Sciatic nerve (tissue), 2 donors: Measurements from ENCODE around the gene TBC1D20. TPM values are rescaled to one million over a fixed set of nuclear protein-coding genes. Genes with fewer than 3 reads are reported as not detected.
A peak's percentile ranks its signal among the peaks of the same experiment; 100 is the strongest.
"Not testable (repeated sequence)": the region's sequence is repeated elsewhere in the genome, so short reads cannot be mapped to it uniquely, and the experiment has no call there.

Source experiments
- ATAC-seq: fragments of 200-7000 bp; cut with Tn5 transposase; one replicate; pipeline ENCODE4 v1.9.1; 2020; ENCODE audit warnings: mild to moderate bottlenecking, moderate library complexity
- DNase-seq: peaks from one replicate; pipeline ENCODE4 v3.0.0-alpha.2; 2020; ENCODE audit warnings: low spot score
- intact Hi-C: fragments of 100-400 bp; cut with DNase I; formaldehyde crosslinking; loops from one replicate; pipeline ENCODE4 v1.14.2; 2022
- total RNA-seq: library from RNA; stranded (reverse); fragmentation: NEBNext Ultra II Directional; extraction: Animal tissue kit (Norgen Biotek cat#: 25700); gene quantifications from one replicate; pipeline ENCODE4 v1.2.1, GENCODE V29; 2021
- donor health status: DM: no; HTN: no; CAD: no.
- donor health status: DM: no; HTN: no; CAD: no.

The TBC1D20 gene
- total RNA-seq, 1 donor from 2014 or later, result 32.5 TPM

DNA sequence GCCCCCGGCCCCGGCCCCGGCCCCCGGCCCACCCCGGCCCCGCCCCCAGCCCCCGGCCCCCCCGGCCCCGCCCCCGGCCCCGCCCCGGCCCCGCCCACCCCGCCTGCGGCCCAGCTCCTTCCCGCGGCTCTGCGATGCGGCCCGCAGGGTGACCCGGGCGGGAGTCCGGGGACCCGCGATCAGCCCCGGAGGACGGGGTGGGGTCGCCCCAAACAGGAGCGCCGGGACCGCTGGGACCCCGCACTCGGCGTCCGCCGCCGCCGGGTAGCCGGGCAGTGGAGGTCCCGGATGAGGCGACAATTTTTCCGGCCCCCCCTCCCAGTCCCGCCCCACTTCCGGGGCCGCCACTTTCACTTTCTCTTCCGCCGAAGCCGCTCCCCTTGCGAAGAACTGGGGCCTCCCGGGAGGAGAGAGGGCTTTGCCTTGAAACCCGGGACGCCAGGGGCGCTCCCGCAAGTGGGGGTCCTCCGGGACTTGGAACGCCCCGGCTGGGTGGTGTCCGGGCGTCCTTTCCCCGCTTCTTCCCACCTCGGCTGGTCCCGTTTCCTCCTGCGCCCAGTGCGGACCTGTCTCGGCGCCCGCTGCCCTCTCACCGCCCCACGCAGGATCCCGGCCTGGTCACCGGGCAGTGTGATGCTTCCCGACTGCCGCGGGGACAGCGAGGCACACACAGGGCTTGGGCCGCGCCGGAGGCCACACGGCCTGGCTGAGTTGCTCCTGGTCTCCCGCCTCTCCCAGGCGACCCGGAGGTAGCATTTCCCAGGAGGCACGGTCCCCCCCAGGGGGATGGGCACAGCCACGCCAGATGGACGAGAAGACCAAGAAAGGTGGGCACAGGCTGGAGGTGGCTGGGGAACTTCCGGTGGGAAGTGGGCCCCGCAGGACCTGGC lies 54.1 kb downstream of the TBC1D20 start, which contains the start of gene RBCK1:
TSS of gene RBCK1 (plus strand) at position 347 of the 890 bp plus-strand sequence. CDS start at position 806, 459 bp downstream.
- intact Hi-C loops, result no loop called here
- peak; percentile 91 for ATAC-seq
- peak; percentile 93 for DNase-seq

DNA sequence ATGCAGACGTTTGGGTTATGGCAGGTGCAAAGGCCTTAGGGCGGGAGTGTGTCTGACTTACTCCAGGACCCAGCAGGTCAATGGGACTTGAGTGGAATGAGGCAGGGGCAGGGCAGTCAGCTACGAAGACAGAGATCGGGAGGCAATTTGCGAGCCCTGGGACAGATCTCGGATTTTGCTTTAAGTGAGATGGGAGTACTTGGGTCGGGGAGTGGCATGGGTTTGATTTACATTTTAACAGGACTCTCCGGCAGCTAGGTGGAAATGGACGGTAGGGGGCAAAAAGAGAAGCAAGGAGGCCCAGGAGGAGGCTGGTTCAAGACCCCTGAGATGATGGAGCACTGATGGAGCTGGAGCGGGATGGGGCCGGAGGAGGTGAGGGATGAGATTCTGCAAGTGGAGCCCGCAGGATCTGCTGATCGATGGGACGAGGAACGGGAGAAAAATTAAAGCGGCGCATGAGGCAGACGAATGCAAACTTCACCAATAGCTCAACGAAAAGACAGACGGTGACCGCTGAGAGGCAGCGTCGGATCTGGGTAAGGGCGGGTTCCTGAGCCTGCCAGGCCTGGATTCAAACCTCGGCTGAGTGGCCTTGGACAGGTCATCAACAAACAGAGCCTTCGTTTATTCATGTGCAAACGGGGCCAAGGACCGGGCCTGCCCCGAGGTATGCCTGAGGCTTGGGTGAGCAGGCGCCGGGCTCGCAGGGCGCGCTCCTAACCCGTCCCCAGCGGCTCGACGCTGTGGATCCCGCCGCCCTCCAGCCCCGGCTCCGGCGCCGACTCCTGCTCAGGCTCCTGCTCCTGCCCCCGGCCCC lies 55.0 kb downstream of the TBC1D20 start:
- DNase-seq (peak; percentile 84), ATAC-seq (peak; percentile 87)
- intact Hi-C loops, result no loop called here

DNA sequence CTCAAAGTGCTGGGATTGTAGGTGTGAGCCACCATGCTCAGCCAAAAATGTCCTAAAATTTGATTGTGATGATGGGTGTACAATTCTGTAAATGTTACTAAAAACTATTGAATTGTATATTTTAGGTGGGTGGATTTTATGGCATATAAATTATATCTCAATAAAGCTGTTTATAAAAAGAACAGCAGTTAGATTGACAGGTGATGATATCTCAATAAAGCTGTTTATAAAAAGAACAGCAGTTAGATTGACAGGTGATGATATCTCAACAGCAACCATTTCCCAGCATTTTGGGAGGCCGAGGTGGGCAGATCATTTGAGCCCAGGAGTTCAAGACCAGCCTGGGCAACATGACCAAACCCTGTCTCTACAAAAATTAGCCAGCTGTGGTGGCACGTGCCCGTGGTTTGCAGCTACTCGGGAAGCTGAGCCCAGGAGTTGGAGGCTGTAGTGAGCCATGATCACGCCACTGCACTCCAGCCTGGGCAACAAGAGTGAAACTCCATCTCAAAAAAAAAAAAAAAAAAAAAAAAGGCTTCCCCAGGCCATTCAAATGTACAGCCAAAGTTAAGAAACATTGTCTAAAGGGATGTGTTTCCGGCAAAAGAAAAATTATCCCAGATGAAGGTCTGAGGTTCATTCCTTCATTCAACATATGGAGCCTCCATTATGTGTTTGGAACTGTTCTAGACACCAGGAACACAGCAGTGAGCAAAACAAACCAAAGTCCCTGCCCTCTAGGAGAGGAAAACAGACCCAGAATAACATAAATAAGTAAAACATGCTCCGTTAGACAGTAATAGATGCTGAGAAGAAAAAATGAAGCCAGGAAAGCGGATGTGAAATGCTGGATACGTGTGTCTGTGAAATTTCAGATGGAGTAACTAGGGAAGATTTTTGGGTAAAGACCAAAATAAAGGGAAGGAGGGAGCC lies 55.9 kb downstream of the TBC1D20 start:
- DNase-seq (no peak), ATAC-seq (no peak)
- intact Hi-C loops, result no loop called here

DNA sequence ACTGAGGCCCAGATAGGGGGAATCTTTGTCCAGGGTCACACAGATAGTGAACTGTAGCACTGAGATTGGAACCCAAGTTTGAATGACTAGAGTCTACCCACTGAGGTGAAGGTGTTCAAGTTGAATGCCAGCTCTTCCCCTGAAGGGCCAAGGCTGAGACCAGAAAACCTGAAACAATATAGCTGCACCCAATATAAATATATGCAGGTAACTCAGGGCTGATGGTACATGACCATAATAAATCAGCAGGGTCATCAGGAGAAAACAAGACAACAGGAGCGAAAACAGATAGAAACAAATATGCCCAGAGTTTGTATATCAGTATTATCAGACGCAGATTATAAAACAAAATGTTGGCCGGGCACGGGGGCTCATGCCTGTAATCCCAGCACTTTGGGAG lies 58.2 kb downstream of the TBC1D20 start:
- ATAC-seq (no peak), DNase-seq (no peak)
- intact Hi-C loops, result no loop called here

DNA sequence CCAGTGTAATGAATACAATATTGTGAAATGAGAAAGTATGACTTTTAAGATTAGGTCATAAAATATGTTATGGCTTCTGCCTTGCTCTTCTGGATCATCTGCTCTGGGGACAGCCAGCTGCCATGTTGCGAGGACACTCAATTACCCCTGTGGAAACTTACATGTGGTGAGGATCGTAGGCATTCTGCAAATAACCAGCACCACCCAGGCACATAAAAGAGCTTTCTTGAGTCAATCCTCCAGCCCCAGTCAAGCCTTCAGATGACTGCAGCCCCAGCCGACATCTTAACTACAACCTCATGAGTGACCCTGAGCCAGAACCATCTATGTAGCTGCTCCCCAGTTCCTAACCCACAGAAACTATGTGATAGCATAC lies 58.8 kb downstream of the TBC1D20 start:
- DNase-seq (no peak), ATAC-seq (no peak)
- intact Hi-C loops, result no loop called here

DNA sequence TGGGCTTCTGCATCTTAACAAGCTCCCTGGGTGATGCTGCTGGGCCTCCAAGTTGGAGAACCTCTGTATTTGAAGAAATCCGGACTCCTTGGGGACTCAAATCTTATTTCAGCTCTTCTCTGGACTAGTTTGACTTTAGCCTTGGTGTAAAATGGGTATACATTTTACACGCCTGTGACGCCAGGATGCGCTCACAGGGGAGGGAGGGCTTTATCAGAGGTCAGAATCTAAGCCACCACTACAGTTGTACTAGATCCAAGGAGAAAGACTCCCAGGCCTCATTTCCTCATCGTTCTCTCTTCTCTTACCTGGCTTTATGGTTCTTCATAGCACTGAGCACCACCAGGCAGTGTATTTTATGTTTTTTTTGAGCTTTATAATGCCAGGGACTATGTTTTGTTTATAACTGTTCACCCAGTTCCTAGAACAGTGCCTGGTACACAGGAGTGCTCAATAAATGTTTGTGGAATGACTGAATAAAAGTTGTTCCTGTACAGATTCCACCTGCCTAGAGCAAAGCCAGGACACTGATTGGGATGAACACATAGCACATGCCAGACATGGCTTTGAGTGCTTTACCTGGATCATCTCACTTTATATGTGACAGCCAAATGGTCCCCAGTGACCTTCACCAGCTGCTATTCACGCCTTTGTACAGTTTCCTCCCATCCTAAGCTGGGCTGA lies 59.3 kb downstream of the TBC1D20 start:
- intact Hi-C loops, result no loop called here
- no peak for DNase-seq
- ATAC-seq, result no peak

DNA sequence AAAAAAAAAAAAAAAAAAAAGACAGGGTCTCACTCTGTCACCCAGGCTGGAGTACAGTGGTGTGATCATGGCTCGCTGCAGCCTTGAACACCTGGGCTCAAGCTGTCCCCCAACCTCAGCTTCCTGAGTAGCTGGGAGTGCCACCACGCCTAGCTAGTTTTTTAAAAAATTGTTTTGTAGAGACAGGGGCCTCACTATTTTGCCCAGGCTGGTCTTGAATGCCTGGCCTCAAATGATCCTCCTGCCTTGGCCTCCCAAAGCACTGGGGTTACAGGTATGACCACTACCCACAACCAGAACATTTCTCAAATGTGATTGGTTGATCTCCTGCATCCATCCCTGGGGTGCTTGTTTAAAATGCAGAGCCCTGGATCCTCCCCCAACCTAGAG lies 59.8 kb downstream of the TBC1D20 start:
- DNase-seq, result no peak
- ATAC-seq, result no peak
- intact Hi-C loops, result no loop called here

DNA sequence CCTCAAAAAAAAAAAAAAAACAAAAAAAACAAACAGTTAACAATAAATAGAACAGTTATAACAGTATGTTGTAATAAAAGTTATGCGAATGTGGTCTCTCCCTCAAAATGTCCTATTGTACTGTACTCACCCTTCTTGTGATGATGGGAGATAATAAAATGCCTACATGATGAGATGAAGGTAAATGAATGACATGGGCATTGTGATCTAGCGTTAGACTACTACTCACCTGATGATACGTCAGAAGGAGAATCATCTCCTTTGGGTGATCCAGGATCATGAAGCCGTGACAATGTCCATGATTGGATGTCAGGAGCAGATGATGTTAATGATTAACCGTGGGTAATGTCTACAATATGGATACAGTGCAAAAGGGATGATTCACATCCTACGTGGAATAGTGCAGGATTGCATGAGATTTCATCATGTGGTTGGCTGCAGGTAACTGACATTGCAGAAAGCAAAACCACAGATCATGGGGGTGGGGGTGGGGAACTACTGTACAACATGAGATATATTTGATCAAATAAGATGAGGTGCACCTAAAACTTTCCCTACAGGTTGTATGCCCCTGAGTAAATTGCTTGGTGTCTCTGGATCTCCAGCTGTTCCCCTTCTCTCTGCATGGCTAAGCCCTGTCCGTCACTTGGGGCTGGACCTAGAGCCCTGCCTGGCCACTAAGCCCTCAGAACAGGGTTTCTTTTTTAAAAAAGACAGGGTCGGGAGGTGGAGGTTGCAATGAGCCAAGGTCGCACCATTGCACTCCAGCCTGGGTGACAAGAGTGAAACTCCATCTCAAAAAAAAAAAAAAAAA lies 60.4 kb downstream of the TBC1D20 start:
- DNase-seq, result no peak
- ATAC-seq, result no peak
- intact Hi-C loops, result no loop called here

DNA sequence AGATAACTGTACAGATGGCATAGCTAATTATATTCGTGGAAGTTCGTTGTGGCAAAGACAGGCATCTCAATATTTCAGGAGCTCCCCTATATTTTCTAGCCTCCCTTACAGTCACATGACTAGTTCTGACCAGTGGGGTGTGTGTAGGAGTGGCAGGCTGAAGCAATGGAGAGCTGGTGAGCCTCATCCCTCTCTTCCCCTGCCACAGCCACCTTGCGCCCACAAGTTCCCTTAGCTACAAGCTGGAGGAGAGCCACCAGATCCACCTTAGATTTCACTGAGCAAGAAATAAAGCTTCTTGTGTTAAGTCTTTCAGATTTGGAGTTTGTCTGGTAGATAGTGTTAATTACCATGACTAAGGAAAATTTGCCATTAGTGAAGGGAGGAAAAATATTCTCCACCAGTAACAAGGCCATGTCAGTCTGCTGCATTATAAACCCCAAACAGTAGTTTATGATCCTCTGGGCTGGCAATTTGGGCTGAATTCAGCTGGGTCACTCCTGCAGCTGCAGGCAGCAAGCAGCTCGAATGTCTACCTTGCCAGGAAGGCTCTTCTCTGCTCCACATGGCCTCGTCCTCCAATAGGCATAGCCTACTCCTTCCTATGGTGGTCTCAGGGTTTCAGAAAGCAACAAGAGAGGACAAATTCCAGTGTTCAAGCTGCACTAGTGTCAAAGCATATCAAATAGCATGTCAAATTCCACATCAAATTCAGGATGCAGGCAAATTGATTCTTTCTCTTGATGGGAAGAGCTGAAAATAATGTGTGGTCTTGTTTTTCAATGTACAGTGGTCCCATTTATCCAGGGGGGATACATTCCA lies 61.7 kb downstream of the TBC1D20 start:
- intact Hi-C loops, result no loop called here
- no peak for ATAC-seq
- DNase-seq, result no peak

DNA sequence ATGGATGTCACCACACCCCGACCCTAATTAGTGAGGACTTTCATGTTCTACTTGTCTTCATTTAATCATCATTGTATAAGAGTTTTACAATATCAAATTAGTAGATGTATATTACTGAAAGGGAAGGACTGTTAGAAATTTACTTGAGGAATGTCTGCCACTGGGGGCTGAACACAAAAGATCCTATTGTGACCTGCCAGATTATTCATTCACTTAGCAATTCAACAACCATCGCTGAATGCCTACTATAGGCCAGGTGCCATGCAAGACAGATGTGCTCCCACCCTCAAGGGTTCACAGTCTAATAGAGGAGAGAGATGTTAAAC lies 62.2 kb downstream of the TBC1D20 start:
- ATAC-seq, result no peak
- intact Hi-C loops, result no loop called here
- DNase-seq, result no peak

DNA sequence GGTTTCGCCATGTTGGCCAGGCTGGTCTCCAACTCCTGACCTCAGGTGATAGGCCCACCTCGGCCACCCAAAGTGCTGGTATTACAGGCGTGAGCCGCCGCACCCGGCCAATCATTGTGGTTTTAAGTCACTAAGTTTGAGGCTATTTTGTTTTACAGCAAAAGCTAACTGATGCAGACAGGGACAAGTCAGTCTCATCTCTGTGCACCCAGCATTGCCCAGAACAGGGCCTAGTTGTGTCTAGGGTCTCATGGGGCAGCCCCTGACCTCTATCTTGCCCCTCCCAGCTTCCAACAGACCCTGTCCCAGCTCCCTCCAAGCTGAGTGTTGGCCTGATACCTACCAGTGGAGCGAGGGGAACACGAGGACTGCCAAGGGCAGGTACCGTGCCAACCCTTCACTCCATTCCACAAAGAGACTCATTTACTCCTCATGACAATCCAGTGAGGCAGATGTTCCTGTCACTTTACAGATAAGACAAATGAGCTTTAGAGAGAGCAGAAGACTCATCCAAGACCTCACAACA lies 63.1 kb downstream of the TBC1D20 start:
- intact Hi-C loops, result no loop called here
- no peak for ATAC-seq
- DNase-seq, result no peak

DNA sequence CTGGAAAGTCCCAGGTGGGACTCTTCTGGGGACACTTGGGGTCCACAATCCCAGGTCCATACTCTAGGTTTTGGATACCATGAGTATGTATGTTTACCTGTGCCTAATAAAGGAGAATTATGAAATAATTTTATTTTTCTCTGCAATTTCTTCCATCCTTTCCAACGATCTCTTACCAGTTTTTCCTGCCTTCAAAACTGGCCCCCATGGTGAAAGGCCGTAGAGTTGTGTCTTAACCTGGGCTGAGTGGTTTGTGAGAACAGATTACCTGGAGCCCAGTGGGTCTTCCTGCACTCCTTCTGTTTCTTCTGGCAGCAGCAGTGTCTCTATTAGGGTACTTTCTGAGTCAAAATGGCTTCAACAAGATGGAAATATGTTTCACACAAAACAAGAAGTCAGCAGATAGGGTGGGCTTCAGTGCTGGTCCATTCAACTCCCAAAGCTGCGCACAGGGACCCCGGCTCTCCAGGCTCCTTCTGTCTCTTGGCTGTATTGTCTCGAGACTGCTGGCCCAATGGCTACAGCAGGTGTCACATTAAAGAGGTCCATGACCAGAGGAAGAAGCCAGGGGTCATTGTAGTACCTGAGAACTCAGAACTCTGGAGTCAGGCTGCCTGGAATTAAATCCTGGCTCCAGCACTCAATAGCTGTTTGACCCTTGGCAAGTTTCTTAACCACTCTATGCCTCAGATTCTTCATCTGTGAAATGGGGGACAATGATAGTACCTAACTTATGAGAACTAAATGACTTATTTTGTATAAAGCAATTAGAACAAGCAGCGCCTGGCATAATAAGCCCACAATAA lies 64.7 kb downstream of the TBC1D20 start:
- ATAC-seq (no peak), DNase-seq (no peak)
- intact Hi-C loops, result no loop called here

DNA sequence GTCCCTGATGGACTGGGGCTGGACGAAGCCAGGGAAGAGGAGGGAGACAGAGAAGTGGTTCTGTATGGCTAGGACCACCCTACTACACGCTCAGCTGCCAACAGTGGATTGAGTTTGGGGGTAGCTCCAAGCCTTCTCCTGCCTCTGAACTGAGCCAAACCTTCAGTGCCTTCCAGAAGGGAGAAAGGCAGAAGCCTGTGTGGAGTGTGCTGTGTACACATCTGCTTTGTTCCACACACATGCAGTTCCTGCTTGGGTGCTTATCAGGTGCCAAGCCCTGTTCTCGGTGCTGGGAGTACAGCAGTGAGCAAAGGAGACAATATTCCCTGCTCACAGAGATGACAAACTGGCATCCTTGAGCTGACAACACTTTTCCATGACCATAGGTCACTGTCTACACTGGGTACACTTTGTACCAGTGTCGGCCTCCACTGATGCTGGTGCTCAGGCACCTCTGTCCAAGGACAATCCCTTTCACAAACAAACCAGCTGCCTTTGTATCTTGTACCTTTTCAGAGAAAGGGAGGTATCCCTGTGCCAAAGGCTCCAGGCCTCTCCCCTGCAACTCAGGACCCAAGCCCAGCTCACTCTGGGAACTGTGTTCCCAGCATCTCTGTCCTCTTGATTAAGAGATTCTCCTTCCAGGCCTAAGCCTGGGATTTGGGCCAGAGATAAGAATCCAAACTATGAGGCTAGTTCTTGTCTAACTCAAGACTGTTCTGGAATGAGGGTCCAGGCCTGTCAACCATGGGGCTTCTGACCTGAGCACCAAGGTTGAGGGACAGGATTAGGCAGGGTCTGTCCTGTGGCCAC lies 65.5 kb downstream of the TBC1D20 start:
- DNase-seq (no peak), ATAC-seq (no peak)
- intact Hi-C loops, result no loop called here

DNA sequence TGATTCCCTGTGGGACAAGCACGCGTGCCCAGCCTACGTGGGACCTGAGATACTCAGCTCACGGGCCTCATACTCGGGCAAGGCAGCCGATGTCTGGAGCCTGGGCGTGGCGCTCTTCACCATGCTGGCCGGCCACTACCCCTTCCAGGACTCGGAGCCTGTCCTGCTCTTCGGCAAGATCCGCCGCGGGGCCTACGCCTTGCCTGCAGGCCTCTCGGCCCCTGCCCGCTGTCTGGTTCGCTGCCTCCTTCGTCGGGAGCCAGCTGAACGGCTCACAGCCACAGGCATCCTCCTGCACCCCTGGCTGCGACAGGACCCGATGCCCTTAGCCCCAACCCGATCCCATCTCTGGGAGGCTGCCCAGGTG lies 66.1 kb downstream of the TBC1D20 start:
- DNase-seq (no peak), ATAC-seq (no peak)
- intact Hi-C loops, result no loop called here

DNA sequence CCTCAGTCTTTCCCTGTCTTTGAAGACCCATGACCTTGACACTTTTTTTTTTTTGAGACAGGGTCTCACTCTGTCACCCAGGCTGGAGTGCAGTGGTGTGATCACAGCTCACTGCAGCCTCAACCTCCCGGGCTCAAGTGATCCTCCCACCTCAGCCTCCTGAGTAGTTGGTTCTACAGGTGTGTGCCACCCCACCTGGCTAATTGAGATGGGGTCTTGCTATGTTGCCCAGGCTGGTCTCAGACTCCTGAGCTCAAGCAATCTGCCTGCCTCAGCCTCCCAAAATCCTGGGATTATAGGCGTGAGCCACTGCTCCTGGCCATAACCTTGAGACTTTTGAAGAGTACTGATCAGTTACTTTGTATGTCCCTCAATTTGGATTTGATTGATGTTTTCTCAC lies 69.0 kb downstream of the TBC1D20 start:
- intact Hi-C loops, DNase-seq, ATAC-seq: not testable (repeated sequence)
